DOHH2 (cell line): Measurements from ENCODE around the gene C16orf90.

Experiments used
- H3F3A ChIP-seq: fragments of 200-600 bp; sonication (generic), shearing (Covaris generic); 2 replicates; pipeline ENCODE4 v1.6.0; 2016; ENCODE audit warnings: antibody characterized with exemption, mild to moderate bottlenecking; ENCODE audit not compliant: control insufficient read depth, insufficient read depth
- H3K27ac ChIP-seq: fragments of 200-600 bp; sonication (generic); 2 replicates; pipeline ENCODE4 v1.5.1; 2014; ENCODE audit warnings: low read depth, mild to moderate bottlenecking, low read length, moderate library complexity
- H3K27me3 ChIP-seq: fragments of 200-600 bp; sonication (generic); 2 replicates; pipeline ENCODE4 v1.6.1; 2014; ENCODE audit warnings: mild to moderate bottlenecking, low read length, mixed read lengths; ENCODE audit not compliant: control insufficient read depth
- H3K36me3 ChIP-seq: fragments of 200-600 bp; sonication (generic); 2 replicates; pipeline ENCODE4 v1.6.1; 2014; ENCODE audit warnings: mild to moderate bottlenecking, low read length, moderate library complexity, mixed read lengths; ENCODE audit not compliant: control insufficient read depth
- H3K4me1 ChIP-seq: fragments of 200-600 bp; sonication (generic); 2 replicates; pipeline ENCODE4 v1.6.1; 2014; ENCODE audit warnings: mild to moderate bottlenecking, low read length, mixed read lengths; ENCODE audit not compliant: control insufficient read depth
- H3K4me2 ChIP-seq: fragments of 200-600 bp; sonication (generic); 2 replicates; pipeline ENCODE4 v1.6.0; 2014; ENCODE audit warnings: mild to moderate bottlenecking, low read length, moderate library complexity
- H3K4me3 ChIP-seq: fragments of 200-600 bp; sonication (generic); 2 replicates; pipeline ENCODE4 v1.5.1; 2014; ENCODE audit warnings: mild to moderate bottlenecking, low read length, mixed read lengths
- H3K79me2 ChIP-seq: fragments of 200-600 bp; sonication (generic); 2 replicates; pipeline ENCODE4 v1.6.1; 2014; ENCODE audit warnings: mild to moderate bottlenecking, low read length, mixed read lengths; ENCODE audit not compliant: control insufficient read depth
- H3K9me2 ChIP-seq: fragments of 200-600 bp; sonication (generic); replicated peaks from 2 replicates; pipeline ENCODE4 v1.6.1; 2014; ENCODE audit warnings: mild to moderate bottlenecking, low read length, mixed read lengths; ENCODE audit not compliant: control insufficient read depth
- H3K9me3 ChIP-seq: fragments of 200-600 bp; sonication (generic); 2 replicates; pipeline ENCODE4 v1.6.1; 2014; ENCODE audit warnings: antibody characterized with exemption, low read length, mixed read lengths; ENCODE audit not compliant: control insufficient read depth, insufficient read depth
- H4K20me1 ChIP-seq: fragments of 200-600 bp; sonication (generic); 2 replicates; pipeline ENCODE4 v1.6.0; 2014; ENCODE audit warnings: low read depth, mild to moderate bottlenecking, antibody characterized with exemption, low read length, moderate library complexity; ENCODE audit not compliant: control insufficient read depth, insufficient read depth
- CTCF ChIP-seq: fragments of 200-600 bp; sonication (generic); IDR thresholded peaks from one replicate; pipeline ENCODE4 v1.5.1; 2014; ENCODE audit warnings: antibody characterized with exemption, mild to moderate bottlenecking, low read depth, low read length; ENCODE audit not compliant: poor library complexity, severe bottlenecking
- EZH2phosphoT487 ChIP-seq: fragments of 200-600 bp; sonication (generic); IDR thresholded peaks from 2 replicates; pipeline ENCODE4 v1.6.1; 2017; ENCODE audit warnings: borderline replicate concordance, mild to moderate bottlenecking, antibody characterized with exemption, low read length, moderate library complexity, mixed read lengths

The C16orf90 gene

GRCh38 chr16:3444032-3444388, 51.3 kb downstream of the C16orf90 start:
- Histone ChIP-seq H3K79me2 (peaks cover 27% of the 10 kb centered on the region), H3K27me3 (no peaks in the 10 kb centered on the region), H3K4me2 (peak overlapping the region; percentile 70), H3K9me3 (no peaks in the 10 kb centered on the region; the same call in 1 of the 2 replicates), H3K36me3 (peaks cover 5% of the 10 kb centered on the region; the same call in 1 of the 2 replicates), H4K20me1 (no peaks in the 10 kb centered on the region), H3K9me2 (no peaks in the 10 kb centered on the region), H3K4me1 (peaks cover 11% of the 10 kb centered on the region), H3F3A (no peaks in the 10 kb centered on the region), H3K4me3 (peak overlapping the region; percentile 81), H3K27ac (no peak overlapping the region)
- TF ChIP-seq EZH2phosphoT487 (no peak), CTCF (no peak)
